ENCODE results near the gene DYRK1A.

DNA sequence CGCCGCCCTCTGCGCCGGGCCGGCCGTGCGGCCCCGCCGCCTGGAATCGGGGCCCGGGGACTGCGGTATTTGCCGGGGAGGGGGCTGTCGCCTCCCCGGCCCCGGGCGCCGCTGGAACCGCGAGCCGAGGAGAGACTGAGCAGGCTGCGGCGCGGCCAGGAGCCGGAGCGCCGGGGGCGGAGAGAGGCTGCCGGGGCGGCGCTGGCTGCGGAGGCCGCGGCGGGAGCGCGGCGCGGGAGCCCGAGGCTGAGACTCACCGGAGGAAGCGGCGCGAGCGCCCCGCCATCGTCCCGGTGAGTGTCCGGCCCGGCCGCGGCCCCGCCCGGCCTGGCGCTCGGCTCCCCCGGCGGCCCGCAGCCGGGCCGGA, 746 bp downstream of the DYRK1A start:
- TF ChIP-seq, protein P1, sequence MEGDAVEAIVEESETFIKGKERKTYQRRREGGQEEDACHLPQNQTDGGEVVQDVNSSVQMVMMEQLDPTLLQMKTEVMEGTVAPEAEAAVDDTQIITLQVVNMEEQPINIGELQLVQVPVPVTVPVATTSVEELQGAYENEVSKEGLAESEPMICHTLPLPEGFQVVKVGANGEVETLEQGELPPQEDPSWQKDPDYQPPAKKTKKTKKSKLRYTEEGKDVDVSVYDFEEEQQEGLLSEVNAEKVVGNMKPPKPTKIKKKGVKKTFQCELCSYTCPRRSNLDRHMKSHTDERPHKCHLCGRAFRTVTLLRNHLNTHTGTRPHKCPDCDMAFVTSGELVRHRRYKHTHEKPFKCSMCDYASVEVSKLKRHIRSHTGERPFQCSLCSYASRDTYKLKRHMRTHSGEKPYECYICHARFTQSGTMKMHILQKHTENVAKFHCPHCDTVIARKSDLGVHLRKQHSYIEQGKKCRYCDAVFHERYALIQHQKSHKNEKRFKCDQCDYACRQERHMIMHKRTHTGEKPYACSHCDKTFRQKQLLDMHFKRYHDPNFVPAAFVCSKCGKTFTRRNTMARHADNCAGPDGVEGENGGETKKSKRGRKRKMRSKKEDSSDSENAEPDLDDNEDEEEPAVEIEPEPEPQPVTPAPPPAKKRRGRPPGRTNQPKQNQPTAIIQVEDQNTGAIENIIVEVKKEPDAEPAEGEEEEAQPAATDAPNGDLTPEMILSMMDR (IDR thresholded peaks at IDR 0.05) = no peak
- TF ChIP-seq POLR2A (IDR thresholded peaks at IDR 0.05; ENCODE audit: low read depth) = no peak
- TF ChIP-seq POLR2AphosphoS5 (IDR thresholded peaks at IDR 0.05) = no peak
- TF ChIP-seq EP300 (IDR thresholded peaks at IDR 0.05) = no peak

Data from esophagus muscularis mucosa (tissue), 4 donors.